ENCODE data around the gene ENAH.

ENAH gene

DNA sequence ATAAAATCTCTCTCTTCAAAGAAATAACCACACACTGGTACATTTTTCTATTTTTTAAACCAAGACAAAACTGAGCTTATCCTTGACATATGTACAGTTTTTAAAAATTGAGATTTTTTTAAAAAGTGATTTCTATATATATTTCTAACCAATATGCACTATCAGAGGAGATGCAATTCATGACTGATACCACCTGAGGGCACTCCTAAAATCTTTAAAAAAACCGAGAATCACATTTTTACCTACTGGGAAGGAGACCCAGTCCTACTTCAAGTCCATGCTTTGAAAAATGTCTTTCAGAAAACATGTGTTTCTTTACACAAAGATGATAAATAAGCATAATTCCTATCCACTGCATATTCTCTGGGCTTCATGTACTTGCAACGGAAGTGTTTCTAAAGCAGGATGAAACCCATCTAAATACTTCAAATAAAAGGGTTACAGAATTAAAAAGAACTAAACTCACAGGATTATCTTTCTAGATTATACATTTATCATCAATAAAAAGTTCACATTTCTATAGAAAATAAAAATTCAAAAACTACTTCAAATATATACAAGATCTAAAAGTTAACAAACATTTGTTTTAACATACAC, 98.6 kb downstream of the ENAH start:
- DNase-seq = no peak

DNA sequence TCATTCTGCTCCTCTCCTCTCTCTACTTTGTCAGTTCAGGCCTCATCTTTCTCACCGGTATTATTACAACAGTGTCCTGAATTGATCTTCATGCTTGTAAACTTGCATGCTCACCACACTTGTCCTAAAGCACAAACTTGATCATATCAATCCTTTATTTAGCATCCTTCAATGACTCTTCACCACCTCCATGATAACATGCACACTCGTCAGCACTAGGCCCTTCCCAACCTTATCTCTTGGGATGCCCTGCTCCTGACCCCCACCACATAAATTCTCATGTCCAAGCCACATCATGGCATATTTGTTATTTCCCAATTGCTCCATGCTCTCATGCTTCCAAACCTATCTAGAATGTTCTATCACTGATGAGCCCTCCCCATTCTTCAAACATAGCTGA, 103.1 kb downstream of the ENAH start:
- DNase-seq = no peak

DNA sequence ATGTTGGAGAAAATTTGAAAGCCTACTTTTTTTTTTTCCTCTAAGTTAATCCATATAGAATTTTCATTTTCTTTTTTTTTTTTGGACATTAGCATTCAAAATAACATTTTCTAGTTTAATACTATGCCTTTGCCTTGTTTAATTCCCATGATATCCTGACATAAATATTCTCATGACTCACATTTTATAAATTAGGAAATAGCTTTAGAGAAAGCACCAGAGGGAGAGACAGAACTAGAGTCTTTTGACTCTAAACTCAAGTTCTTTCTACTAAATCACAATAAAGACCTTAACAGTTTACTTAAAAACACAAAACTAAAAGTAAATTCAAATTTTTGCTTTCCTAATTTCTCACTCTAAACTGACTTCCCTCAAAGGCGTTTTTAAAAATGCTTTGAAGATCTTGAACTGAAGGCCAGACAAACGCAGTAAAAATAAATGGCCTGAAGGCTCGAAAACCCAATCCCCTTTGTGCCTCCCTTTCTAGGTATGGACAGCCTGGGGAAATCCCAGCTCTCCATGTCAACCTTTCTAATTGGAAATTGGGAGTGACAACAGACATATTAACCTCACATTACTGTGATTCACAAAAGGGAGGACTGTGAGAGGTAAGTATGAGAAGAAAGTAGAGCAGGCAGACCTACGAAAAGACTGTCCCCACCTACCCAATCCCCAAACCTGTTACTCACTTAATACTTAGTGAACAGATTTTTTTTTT, 104.6 kb downstream of the ENAH start:
- DNase-seq = no peak

DNA sequence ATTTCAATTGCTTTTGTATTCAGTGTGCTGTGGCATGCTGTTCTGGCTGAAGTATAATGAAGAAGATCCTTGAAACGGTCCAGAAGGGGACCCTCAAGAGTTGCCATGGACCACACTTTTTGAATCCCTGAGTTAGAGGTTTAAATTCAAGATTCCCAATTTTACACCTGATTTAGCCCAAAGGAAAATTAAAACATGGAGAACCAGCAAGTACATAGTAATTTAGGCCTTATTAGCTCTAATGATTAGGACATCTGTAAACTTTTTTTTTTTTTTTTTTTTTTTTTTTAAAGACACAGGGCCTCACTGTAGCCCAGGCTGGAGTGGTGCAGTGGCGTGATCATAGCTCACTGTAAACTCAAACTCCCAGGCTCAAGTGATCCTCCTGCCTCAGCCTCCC, 107.3 kb downstream of the ENAH start:
- DNase-seq = no peak

DNA sequence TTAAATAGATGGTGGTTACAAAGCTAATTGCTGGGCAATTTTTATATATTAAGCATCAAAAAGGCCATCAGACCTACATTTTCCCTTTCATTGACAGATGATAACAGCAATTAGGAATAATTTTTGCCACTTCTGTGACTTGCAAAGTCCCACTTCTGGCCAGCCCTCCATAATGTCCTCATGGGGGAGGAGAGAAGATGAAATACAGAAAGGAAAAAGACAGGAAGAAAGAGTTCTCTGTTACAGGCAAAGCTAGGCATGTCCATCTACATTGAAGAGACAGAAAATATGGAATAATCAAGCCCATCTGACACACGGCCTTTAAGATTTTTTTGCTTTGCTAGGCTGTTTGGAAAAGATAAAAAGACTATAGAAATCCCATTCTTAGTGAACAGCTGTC, 108.0 kb downstream of the ENAH start:
- DNase-seq = no peak

DNA sequence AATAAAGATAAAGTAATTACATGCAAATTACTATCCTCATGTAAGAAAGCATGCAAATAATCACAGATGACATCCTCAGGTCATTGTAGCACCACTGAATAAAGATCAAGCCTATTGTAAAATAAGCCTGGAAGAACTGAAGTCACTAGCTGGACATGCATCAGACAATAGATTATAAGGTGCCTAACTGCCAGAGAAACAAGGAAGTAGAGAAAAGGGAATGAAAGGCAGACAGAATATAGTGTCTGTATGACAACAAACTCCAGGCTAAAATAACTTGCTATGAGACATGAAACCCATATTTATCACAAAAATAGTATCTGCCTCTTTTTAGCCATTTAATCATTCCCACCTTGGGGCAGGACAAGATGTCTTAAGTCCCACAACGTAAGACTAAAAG, 108.7 kb downstream of the ENAH start:
- no peak for DNase-seq

DNA sequence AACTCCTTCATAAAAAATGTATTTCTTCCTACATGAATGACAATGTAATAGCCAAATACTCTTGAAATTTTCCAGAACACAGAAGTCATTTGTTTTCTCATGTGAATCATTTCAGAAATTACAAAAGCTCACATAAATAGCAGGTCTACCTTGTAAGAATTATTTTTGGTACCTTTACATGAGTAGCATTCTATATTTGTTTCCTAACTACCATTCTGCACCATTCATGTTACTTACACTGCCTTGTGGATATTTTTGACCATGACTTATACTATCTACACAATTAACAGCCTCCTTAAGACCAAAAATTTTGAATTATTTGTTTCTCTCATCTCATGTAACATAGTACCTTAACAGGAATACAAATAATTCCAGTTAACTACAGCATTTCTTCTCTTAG, 109.6 kb downstream of the ENAH start:
- no peak for DNase-seq

DNA sequence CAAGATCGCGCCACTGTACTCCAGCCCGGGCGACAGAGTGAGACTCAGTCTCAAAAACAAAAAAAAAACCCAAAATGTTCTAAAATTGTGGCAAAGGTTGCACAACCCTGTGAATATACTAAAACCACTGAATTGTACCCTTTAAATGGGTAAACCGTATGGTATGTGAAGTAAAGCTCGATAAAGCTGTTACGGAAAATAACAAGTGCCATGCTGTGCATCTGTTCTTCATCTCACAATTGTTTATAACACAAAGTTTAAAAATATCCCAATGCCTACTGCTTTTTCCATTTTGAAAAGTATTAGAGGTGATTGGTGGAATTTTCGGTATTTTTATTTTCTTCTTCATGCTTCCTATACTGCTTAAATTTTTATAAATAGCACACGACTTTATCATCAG, 111.5 kb downstream of the ENAH start:
- no peak for DNase-seq

DNA sequence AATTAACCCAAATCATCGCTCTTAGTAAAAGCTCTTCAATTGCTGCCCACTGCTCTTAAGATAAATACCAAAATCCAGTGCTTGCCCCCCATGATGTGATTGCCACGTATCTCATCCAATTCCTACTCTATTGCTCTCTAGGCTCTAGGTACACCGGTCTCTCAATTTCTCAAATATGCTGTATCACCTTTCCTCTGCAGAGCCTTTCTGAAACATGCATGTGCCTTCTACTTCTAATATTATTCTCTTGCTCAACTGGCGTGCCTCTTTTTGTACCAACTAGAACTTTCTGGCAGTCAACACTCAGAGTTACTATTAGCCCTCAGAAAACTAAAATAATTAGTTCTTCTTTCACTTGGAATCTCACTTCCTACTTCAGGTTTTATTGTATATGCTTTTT, 113.3 kb downstream of the ENAH start:
- DNase-seq = no peak

DNA sequence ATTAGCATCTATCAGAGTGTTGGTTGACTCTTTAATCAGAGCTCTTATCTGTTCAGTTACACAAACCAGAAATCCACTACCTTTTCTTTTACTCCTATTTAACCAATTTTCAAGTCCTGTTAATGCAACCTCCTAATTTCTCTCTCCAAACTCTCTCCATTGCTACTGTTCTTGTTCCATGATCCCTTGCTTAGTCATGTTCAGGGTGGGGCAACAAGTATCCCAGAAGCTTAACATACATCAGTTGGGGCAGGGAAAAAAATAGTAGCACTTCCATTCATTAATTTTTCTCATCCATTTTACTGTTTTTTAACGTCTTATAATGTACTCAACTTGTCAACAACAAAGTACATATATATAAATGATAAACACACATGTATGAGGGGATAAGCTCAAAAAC, 113.9 kb downstream of the ENAH start:
- no peak for DNase-seq

DNA sequence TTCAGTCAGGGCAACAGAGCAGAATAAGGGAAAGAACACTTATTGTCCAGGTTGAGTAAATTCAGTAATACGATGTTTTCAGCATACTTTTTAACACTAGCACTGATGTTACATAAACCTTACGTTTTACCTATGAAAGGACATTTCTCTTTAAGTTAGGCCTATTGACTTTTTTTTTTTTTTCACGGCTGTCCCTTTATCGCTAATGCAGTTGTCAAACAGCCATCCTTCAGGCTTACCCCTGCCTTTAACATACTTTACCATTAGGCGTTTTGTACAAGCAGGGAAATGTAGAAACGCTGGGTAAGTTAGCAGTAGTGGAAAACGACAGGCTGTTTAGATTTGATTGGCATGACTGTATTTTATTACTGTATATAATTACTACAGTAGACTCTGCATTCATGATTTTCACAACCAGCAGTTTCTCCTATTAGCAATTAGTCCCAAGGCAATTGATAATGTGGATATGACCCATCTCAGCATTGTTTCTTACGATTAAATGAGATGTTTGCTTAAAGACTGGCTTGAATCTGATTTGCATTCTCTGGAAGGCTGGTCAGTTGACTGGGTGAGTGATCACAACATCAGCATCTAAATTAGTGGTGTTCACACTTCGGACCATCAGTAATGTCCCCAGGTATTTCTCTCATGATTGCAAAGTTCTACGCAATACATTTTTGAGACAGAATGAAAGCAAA, 115.2 kb downstream of the ENAH start:
- no peak for DNase-seq

DNA sequence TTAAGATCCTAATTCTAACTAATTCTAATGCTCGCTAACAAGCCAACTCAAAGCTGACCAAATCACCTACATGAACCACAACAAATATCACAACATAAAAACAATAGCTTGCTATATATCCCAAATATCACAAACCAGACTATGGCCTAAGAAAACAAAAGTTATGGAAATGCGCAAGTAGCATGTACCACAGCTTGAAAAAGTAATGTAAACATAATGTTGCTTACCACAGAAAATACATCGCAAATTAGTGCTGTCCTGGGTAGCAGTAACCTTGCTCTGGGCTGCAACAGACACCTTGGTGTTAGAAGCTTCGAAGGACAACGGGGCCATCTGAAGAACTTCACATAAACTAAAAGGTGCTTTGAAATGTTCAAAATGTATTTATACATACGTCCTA, 117.6 kb downstream of the ENAH start:
- no peak for DNase-seq

DNA sequence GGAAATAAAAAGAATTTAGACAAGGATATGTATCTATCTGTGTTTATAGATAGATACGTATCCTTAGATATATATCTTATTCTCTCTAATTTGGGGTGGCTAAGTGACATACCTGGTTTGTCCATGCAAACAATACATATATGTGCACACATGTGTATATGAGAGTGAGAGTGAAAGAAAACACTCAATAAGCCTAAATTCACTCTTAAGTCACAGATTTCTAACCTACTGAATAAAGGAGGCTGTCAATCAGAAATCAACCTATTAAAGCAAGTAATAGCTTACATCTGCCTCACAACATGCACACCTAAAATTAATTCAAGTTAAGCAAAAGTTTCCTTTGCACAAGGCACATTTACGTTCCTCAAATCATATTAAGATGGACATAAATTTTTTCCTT, 118.2 kb downstream of the ENAH start:
- no peak for DNase-seq

DNA sequence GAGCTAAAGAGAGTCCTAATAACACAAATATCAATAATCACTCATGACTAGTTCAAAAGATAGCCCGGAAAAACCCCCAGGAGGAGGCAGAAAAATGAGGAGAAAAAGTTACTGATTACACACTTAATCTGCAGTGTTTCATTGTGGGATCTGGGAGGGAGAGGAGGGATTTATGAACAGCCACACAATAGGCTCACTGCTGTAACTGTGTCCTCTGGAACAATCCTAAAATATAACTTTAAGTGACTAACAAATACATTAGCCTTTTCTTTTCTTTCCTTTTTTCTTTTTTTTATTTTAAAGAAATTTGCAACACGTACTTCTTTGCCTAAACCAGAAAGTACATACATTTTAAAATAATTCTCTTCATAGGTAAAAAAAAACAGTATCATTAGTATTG, 118.8 kb downstream of the ENAH start:
- no peak for DNase-seq

DNA sequence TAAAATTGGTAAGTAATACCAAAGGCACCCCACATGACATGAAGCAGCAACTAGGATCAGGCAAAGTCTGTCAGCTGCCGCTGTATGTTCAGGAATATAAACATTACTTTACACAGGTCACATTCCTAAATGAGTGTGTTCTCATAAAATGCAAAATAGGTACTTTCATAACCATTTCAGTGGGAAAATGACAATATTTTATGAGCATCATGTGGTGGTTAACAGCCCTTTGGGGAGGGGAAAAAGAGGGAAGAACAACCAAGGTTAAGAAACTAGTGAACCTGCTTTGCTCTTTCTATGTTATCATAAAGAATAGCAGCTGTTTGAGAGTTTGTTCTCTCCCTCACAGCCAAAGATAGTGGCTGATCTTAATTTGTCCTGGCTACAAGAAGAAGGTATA, 119.7 kb downstream of the ENAH start:
- no peak for DNase-seq

DNA sequence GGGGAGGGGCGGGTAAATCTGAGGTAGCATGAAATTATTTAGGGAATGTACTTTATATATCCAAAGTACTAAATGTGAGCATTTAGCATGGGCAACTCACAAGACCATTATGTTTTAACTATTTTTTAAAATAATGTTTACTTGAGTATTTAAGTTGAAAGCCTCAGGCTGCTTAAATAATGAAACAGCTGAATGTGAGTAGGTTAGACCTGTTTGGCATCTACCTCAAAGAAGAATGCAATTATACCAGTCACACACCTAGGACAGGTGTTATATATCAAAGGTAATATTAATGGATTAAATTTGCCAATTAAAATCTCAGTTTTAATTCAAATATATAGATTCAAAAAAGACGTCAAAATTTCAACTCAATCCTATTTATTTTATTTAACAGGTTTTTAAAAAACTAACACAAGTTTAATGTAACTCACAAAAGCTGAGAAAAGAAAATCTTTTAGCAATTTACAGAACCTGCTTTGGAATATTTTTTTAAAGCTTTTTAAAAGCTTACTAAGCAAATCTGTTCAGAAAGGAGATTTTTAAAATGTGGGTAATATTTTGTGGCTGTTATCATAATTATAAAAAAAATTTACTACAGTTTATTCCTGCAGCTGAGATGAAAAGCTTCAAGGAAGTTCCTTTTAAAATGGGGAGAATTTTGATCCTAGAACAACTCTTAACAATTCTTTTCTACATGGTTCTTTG, 120.5 kb downstream of the ENAH start:
- no peak for DNase-seq

DNA sequence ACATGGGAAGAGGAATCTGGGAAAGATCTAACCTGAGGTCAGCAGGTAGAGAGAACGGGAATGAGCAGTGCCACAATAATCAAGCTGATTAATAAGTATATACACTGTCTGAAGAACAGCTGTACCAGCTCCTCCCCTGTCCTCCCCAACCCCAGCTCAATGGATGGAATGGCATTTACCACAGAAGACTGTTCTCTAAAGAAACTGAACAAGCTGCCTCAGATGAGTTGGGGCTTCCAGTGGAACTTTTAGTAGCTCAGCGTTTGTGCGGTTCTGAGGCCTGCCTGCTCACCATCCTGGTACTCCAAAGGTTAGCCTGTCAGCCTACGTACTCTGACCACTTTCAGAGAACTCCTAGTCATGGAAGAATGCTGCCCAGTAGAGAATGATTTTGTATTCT, 123.2 kb downstream of the ENAH start:
- no peak for DNase-seq

DNA sequence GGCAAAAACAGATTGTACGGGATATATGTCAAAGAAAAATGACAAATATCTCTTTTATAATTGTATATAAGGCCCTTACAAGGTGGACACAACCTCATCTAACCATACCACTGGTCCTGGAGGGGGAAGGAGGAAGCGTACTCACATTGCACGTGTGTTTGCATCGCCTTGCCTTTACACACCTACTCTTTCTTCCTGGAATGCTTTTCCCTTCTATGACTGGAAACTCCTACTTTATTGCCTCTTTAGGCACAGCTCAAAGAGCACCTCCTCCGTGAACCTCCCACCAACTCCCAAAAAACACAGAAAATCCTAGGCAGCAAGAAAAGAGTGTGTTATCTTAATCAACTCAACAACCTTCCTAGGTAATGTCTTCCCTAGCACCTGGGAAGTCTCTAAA, 125.3 kb downstream of the ENAH start:
- no peak for DNase-seq

DNA sequence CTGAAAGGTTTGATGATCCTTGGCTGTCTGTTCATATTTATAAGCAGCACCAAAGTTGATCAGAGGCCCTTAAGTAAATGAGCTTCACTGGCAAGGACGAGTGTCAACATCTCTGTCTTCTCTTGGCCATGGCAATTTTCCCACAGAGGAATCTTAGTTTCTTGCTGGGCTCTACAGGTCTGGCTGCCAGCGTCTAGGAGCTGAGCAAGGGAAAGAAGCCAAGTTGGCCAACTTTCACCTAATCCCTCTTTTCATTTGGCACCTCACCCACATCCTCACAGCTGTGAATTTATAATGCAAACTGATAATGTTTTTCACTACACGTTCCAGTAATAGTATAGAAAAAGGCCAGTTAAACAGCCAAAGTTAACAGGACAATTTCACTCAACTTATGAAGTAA, 126.0 kb downstream of the ENAH start:
- no peak for DNase-seq

DNA sequence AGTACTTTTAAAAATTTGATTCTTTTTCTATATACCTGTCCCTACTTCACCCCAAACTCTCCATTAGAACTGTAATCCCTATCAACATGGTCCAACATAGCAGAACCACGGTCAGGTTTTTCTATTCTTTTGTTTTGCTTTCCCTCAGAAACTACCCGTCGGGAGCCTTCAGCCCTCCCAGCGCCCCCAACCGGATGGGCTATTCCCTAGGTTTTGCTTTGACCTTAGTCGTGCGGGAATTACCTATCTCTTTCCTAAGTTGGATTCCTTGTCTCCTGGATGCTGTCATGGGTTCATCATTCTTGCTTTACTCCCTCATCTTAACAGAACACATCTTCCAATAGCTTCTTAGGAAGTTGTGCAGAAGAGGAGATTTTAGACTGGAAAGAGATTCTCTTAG, 127.5 kb downstream of the ENAH start:
- DNase-seq = no peak

DNA sequence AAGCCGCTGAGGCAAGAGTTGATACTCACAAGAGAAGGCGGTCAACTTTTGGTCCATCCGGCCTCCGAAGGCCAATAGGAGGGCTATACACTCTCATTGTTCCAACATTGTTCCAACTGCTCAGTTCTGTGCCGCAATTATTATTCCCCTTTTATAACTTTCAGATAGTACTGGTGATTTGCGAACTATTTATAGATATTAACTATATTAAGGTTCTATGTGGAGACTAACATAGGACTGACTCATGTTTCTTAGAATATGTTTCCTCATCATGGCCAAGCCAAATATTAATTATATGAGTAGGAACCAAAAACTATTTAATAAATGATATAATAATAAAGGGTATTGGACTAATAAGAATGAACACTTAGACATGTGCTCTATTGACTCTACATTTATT, 128.4 kb downstream of the ENAH start:
- no peak for DNase-seq

DNA sequence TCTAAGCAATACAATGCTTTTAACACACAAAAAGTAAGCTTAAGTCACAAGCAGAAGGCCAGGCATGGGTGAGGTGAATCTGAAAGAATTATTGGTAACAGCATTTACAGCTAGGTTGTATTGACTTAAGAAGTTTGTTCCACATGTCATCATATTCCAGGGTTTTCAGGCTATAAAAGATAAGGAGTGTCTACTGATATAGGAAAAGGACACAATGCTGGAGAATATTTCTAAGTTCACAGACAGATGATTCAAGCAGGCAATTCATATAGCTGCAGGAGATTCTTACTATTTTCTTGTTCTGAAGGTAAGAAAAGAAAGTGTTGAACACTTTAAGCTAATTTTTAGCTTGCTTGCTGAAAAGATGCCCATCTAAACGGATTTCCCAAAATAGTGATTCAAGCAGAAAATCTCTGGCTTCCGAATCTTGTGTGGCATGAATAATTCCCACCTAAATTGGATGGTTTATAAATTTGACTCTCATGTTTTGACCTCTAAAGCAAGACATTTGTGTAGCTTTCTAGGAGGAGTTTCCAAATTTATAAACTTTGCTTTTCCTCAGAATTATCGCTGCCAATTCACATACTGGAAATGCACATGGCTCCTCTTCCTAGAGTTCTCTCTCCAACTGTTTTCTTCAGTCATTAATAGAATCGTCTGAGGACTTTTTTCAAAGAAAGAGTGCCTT, 129.5 kb downstream of the ENAH start:
- no peak for DNase-seq

DNA sequence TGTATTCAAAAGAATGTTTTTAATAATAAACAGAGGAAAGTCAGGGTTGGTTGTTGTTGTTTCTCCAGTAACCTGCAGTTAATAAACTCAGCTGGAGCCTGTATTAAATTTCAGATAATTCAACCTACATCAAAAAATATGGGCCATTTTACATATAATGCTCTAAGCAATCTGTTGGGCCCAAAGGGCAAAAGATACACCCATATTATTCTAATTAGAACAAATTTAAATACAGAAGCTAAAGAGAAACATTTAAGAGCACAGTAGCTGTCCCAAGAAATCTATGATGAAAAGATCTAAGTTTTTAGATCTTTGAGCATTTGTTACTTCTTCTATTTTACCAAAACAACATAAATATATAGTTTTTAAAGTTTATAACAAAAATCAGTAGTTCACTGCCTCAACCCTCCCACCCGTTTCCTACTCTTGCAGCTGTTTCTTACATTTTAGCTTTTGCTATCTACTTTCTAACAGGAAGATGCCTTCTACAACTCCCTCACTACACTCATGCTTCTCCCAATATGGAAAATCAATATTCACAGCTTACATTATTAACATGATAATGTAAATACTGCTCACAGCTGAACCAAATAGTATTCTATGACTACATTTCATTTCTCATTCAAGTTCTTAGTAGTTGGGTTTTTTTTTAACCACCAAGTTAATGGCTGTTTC, 130.2 kb downstream of the ENAH start:
- no peak for DNase-seq

All from NCI-H510A (cell line).